ENCODE measurements around the gene OR2AK2. TPM values are rescaled to one million over a fixed set of nuclear protein-coding genes. Genes with fewer than 3 reads are reported as not detected.
A peak's percentile ranks its signal among the peaks of the same experiment; 100 is the strongest.

The OR2AK2 gene
- total RNA-seq (1 to 10 TPM in 4 of 7 donors, under 1 TPM in 3; 0.49 to 3.1 (median 1.5) TPM), polyA plus RNA-seq (not detected)
- long read RNA-seq, donor 1, result 0 reads
- long read RNA-seq, donor 2, result 0 reads

GRCh38 chr1:247964933-247965332, at the start of gene OR2AK2:
Gene OR2AK2, plus strand, starts transcription at chr1:247965233. Its CDS starts 144 bp downstream, at chr1:247965377.
- TF ChIP-seq POLR2AphosphoS5 (IDR thresholded peaks at IDR 0.05) (no peak), POLR2A (IDR thresholded peaks at IDR 0.05) (no peak)
- TF ChIP-seq, protein P1, sequence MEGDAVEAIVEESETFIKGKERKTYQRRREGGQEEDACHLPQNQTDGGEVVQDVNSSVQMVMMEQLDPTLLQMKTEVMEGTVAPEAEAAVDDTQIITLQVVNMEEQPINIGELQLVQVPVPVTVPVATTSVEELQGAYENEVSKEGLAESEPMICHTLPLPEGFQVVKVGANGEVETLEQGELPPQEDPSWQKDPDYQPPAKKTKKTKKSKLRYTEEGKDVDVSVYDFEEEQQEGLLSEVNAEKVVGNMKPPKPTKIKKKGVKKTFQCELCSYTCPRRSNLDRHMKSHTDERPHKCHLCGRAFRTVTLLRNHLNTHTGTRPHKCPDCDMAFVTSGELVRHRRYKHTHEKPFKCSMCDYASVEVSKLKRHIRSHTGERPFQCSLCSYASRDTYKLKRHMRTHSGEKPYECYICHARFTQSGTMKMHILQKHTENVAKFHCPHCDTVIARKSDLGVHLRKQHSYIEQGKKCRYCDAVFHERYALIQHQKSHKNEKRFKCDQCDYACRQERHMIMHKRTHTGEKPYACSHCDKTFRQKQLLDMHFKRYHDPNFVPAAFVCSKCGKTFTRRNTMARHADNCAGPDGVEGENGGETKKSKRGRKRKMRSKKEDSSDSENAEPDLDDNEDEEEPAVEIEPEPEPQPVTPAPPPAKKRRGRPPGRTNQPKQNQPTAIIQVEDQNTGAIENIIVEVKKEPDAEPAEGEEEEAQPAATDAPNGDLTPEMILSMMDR (IDR thresholded peaks at IDR 0.05 in 8 of 11, conservative IDR thresholded peaks at IDR 0.05 in 3 of 11), result no peak
- no peak for DNase-seq
- 88 to 96% (median 92%) methylated on average over 2 of the region's 2 CpGs for WGBS, 5 donors
- H3K4me3 ChIP-seq, result no peak within 1 kb of the TSS
- peaks cover 0 to 4% (median 0%) of the 10 kb centered on the region in 8 donors for H3K9me3 ChIP-seq
- H3K36me3 ChIP-seq, result peaks cover 0 to 4% (median 0%) of the 10 kb centered on the region in 6 donors
- intact Hi-C loops (cut with DNase I; ENCODE audit: low total_unique reads), result no loop called here
- peak within 1 kb of the TSS in 2 of 8 donors; percentile 6 to 18 for H3K27ac ChIP-seq
- H3K4me1 ChIP-seq, result peaks cover 0 to 12% (median 2%) of the 10 kb centered on the region in 6 donors
- H3K27me3 ChIP-seq (replicated peaks in 1 of 7), result peaks cover 0 to 3% (median 0%) of the 10 kb centered on the region in 7 donors

DNA sequence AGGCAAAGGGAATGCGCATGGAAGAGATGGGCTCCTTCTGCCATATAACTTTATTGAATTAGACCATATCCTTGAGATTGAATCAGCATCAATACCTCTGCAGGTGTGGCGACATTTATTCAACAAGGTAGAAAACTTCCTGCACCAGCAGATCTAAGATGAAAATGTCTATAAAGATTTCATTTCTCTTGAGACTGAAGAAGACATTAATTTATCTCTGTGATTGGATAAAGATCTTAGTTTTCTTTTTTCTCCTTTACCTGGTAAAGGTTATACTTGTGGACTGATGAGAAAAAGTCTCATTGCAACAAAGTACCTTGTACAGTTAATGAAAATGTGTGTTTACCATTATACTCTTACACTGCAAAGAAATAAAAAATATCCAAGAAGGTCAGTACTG, 45.1 kb upstream of the OR2AK2 start, which contains the start of gene OR2T8:
TSS of gene OR2T8 (plus strand) at position 301 of the 400 bp plus-strand sequence. CDS start 766 bp downstream, outside the sequence.
- Histone ChIP-seq H3K9me3 (no peaks in the 10 kb centered on the region), H3K27me3 (replicated peaks in 1 of 7) (no peaks in the 10 kb centered on the region), H3K4me3 (no peak within 1 kb of the TSS), H3K27ac (no peak within 1 kb of the TSS), H3K36me3 (no peaks in the 10 kb centered on the region), H3K4me1 (no peaks in the 10 kb centered on the region)
- intact Hi-C loops (cut with DNase I; ENCODE audit: low total_unique reads), result no loop called here
- TF ChIP-seq POLR2A (IDR thresholded peaks at IDR 0.05) (no peak), POLR2AphosphoS5 (IDR thresholded peaks at IDR 0.05) (no peak)
- TF ChIP-seq, protein P1 (IDR thresholded peaks at IDR 0.05 in 8 of 11, conservative IDR thresholded peaks at IDR 0.05 in 3 of 11), result no peak
- DNase-seq, result no peak
- WGBS, 5 donors, result 68 to 95% (median 93%) methylated on average over 2 of the region's 2 CpGs

DNA sequence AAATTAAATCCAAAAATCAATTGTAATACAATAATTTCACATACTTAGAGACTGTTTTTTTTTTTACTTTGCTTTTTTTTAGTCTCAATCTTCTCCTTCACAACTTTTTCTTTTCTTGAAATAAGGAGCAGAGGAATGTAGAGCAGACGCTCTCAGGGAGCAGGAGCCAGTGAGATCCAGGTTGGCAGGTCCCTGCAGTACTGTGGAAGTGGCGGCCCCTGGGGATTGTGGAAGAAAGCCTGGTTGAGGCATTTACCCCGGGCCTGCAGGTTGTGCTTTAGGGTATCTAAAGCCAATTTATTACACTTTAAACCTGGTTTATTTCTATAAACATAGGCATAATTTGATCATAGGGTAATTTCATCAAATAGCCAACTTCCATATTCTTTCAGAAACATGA, 41.1 kb upstream of the OR2AK2 start:
- no peaks in the 10 kb centered on the region for H3K9me3 ChIP-seq
- H3K4me3 ChIP-seq, result no peak overlapping the region
- no peak overlapping the region for H3K27ac ChIP-seq
- H3K36me3 ChIP-seq, result no peaks in the 10 kb centered on the region
- intact Hi-C loops (cut with DNase I; ENCODE audit: low total_unique reads), result no loop called here
- no peak for DNase-seq
- H3K27me3 ChIP-seq (replicated peaks in 1 of 7), result no peaks in the 10 kb centered on the region
- TF ChIP-seq POLR2AphosphoS5 (IDR thresholded peaks at IDR 0.05) (no peak), POLR2A (IDR thresholded peaks at IDR 0.05) (no peak)
- TF ChIP-seq, protein P1 (IDR thresholded peaks at IDR 0.05 in 8 of 11, conservative IDR thresholded peaks at IDR 0.05 in 3 of 11), result no peak
- whole genome bisulfite sequencing, 5 donors, result 76 to 85% (median 84%) methylated on average over 3 of the region's 3 CpGs
- H3K4me1 ChIP-seq, result no peaks in the 10 kb centered on the region

- no peaks in the 10 kb centered on the region for H3K27me3 ChIP-seq (replicated peaks in 1 of 7)
- DNase-seq, result no peak
- intact Hi-C loops (cut with DNase I; ENCODE audit: low total_unique reads), result no loop called here
- H3K4me3 ChIP-seq, result peak within 1 kb of the TSS in 4 of 8 donors; percentile 10 to 56 (median 21)
- no peak for TF ChIP-seq POLR2A (IDR thresholded peaks at IDR 0.05)
- peak in 2 of 3 donors; percentile 32 to 58 for TF ChIP-seq POLR2AphosphoS5 (IDR thresholded peaks at IDR 0.05)
- peak within 1 kb of the TSS in 5 of 8 donors; percentile 33 to 76 (median 66) for H3K27ac ChIP-seq
- H3K9me3 ChIP-seq, result no peaks in the 10 kb centered on the region
- H3K4me1 ChIP-seq, result no peaks in the 10 kb centered on the region
- 67 to 89% (median 79%) methylated on average over 9 of the region's 9 CpGs for WGBS, 5 donors
- H3K36me3 ChIP-seq, result no peaks in the 10 kb centered on the region
Measured at GRCh38 chr1:247924868-247925267, 40.2 kb upstream of the OR2AK2 start, which contains the start of gene OR2AJ1. Gene OR2AJ1, plus strand, starts transcription at chr1:247924889. Its CDS starts 8,880 bp downstream, at chr1:247933769.

All from spleen (tissue), 13 donors.